ENCODE measurements around the gene SUGCT.
"Not testable (repeated sequence)": the region's sequence is repeated elsewhere in the genome, so short reads cannot be mapped to it uniquely, and the experiment has no call there.

The SUGCT gene

GRCh38 chr7:40580776-40581175 is 446.0 kb downstream of the SUGCT start:
- DNase-seq (ENCODE audit: low read depth) = no peak

- no peak for DNase-seq (ENCODE audit: low read depth)
These were observed 447.7 kb downstream of the SUGCT start for GRCh38 chr7:40582539-40582938.

- DNase-seq (ENCODE audit: low read depth) = no peak
These were observed 449.1 kb downstream of the SUGCT start for GRCh38 chr7:40583667-40584444.

GRCh38 chr7:40584667-40585433 is 450.0 kb downstream of the SUGCT start:
- DNase-seq (ENCODE audit: low read depth) = no peak

- no peak for DNase-seq (ENCODE audit: low read depth)
These were observed 451.4 kb downstream of the SUGCT start for GRCh38 chr7:40586197-40586596.

GRCh38 chr7:40587419-40587818 is 452.6 kb downstream of the SUGCT start:
- DNase-seq (ENCODE audit: low read depth) = no peak

GRCh38 chr7:40595129-40595528 is 460.3 kb downstream of the SUGCT start:
- DNase-seq (ENCODE audit: low read depth) = no peak

GRCh38 chr7:40595832-40596231 is 461.0 kb downstream of the SUGCT start:
- DNase-seq (ENCODE audit: low read depth) = no peak

GRCh38 chr7:40597517-40597916 is 462.7 kb downstream of the SUGCT start:
- DNase-seq (ENCODE audit: low read depth) = no peak

GRCh38 chr7:40598915-40599314 is 464.1 kb downstream of the SUGCT start:
- no peak for DNase-seq (ENCODE audit: low read depth)

GRCh38 chr7:40599836-40600235 is 465.0 kb downstream of the SUGCT start:
- no peak for DNase-seq (ENCODE audit: low read depth)

- DNase-seq (ENCODE audit: low read depth) = not testable (repeated sequence)
These were observed 467.5 kb downstream of the SUGCT start for GRCh38 chr7:40602351-40602750.

GRCh38 chr7:40604601-40605438 is 470.0 kb downstream of the SUGCT start:
- no peak for DNase-seq (ENCODE audit: low read depth)

GRCh38 chr7:40608321-40609075 is 473.7 kb downstream of the SUGCT start:
- no peak for DNase-seq (ENCODE audit: low read depth)

GRCh38 chr7:40610461-40610860 is 475.7 kb downstream of the SUGCT start:
- no peak for DNase-seq (ENCODE audit: low read depth)

GRCh38 chr7:40611095-40611871 is 476.5 kb downstream of the SUGCT start:
- no peak for DNase-seq (ENCODE audit: low read depth)

GRCh38 chr7:40612298-40612697 is 477.5 kb downstream of the SUGCT start:
- DNase-seq (ENCODE audit: low read depth) = no peak

- no peak for DNase-seq (ENCODE audit: low read depth)
These were observed 484.8 kb downstream of the SUGCT start for GRCh38 chr7:40619647-40620046.

- no peak for DNase-seq (ENCODE audit: low read depth)
These were observed 486.8 kb downstream of the SUGCT start for GRCh38 chr7:40621592-40621998.

- no peak for DNase-seq (ENCODE audit: low read depth)
These were observed 488.2 kb downstream of the SUGCT start for GRCh38 chr7:40622941-40623501.

- DNase-seq (ENCODE audit: low read depth) = no peak
These were observed 489.1 kb downstream of the SUGCT start for GRCh38 chr7:40623863-40624262.

Data from T-helper 22 cell (primary cell).